CD14-positive monocyte (primary cell): ENCODE results near the gene ZNF69. TPM values are rescaled to one million over a fixed set of nuclear protein-coding genes. Genes with fewer than 3 reads are reported as not detected.
"Not testable (repeated sequence)": the region's sequence is repeated elsewhere in the genome, so short reads cannot be mapped to it uniquely, and the experiment has no call there.

Source experiments
- DNase-seq, 3 donors: peaks; one replicate each; pipeline ENCODE4 v3.0.0-alpha.2; 2011 to 2022
- H2AFZ ChIP-seq: 2 replicates; pipeline ENCODE4 v1.6.0; 2012; ENCODE audit warnings: mild to moderate bottlenecking, low read depth, low read length, inconsistent platforms; ENCODE audit not compliant: insufficient read depth, poor library complexity, severe bottlenecking
- H3K27ac ChIP-seq, 2 donors: 1 replicate in 1 of 2; 2 replicates in 1 of 2; pipeline ENCODE4 v1.5.1; 2012 to 2013; ENCODE audit warnings: low read length in 2 of 2, control low read depth in 1 of 2, inconsistent platforms in 1 of 2, low read depth in 1 of 2, mild to moderate bottlenecking in 1 of 2
- H3K27me3 ChIP-seq, 2 donors: one replicate each; pipeline versions ENCODE4 v1.6.0 to v1.6.1; 2011 to 2013; ENCODE audit warnings: low read length in 2 of 2; ENCODE audit not compliant: control insufficient read depth in 2 of 2, insufficient read depth in 2 of 2
- H3K36me3 ChIP-seq, 2 donors: replicated peaks in 1 of 2; 1 replicate in 1 of 2; 2 replicates in 1 of 2; pipeline versions ENCODE4 v1.5.1 to v1.6.1; 2012 to 2013; ENCODE audit warnings: low read length in 2 of 2, control low read depth in 1 of 2, inconsistent platforms in 1 of 2, mild to moderate bottlenecking in 1 of 2; ENCODE audit not compliant: insufficient read depth in 2 of 2, control insufficient read depth in 1 of 2
- H3K4me1 ChIP-seq, 2 donors: 1 replicate in 1 of 2; 2 replicates in 1 of 2; pipeline versions ENCODE4 v1.5.1 to v1.6.1; 2012 to 2013; ENCODE audit warnings: low read length in 2 of 2, control low read depth in 1 of 2, inconsistent platforms in 1 of 2, mild to moderate bottlenecking in 1 of 2, moderate library complexity in 1 of 2; ENCODE audit not compliant: insufficient read depth in 2 of 2, control insufficient read depth in 1 of 2
- H3K4me2 ChIP-seq: replicated peaks from 2 replicates; pipeline ENCODE3; 2012; ENCODE audit warnings: low read length, moderate library complexity, mild to moderate bottlenecking; ENCODE audit not compliant: poor library complexity, severe bottlenecking; ENCODE audit errors: extremely low read depth
- H3K4me3 ChIP-seq, 3 experiments: fragments of 200-600 bp in 1 of 3; sonication (generic) in 1 of 3; replicated peaks in 1 of 3; 1 replicate in 2 of 3; 2 replicates in 1 of 3; pipeline ENCODE4 v1.5.1; 2011 to 2013; ENCODE audit warnings: low read length in 3 of 3, mild to moderate bottlenecking in 3 of 3, control low read depth in 2 of 3, low read depth in 2 of 3, inconsistent platforms in 1 of 3, moderate library complexity in 1 of 3
- H3K79me2 ChIP-seq: 2 replicates; pipeline ENCODE4 v1.6.0; 2012; ENCODE audit warnings: mild to moderate bottlenecking, control low read depth, inconsistent platforms, low read length, moderate library complexity; ENCODE audit not compliant: insufficient read depth
- H3K9ac ChIP-seq: 2 replicates; pipeline ENCODE4 v1.6.0; 2017; ENCODE audit warnings: low read length, mild to moderate bottlenecking; ENCODE audit not compliant: insufficient read depth, poor library complexity, severe bottlenecking
- H3K9me3 ChIP-seq, 2 donors: replicated peaks in 1 of 2; 1 replicate in 1 of 2; 2 replicates in 1 of 2; pipeline versions ENCODE4 v1.5.1 to v1.6.1; 2012 to 2013; ENCODE audit warnings: low read length in 2 of 2, control low read depth in 1 of 2; ENCODE audit not compliant: control insufficient read depth in 1 of 2, insufficient read depth in 1 of 2
- H4K20me1 ChIP-seq: 2 replicates; pipeline ENCODE4 v1.6.0; 2012; ENCODE audit warnings: mild to moderate bottlenecking, low read length, control low read depth, moderate library complexity; ENCODE audit not compliant: insufficient read depth
- H3K27ac Mint-ChIP-seq, 7 donors: one replicate each; pipeline ENCODE4 v1.8.0; 2020; ENCODE audit warnings: mild to moderate bottlenecking in 7 of 7, mixed read lengths in 7 of 7, moderate library complexity in 6 of 7, inconsistent platforms in 2 of 7
- H3K27me3 Mint-ChIP-seq, 3 donors: one replicate each; pipeline ENCODE4 v1.8.0; 2021 to 2022; ENCODE audit warnings: low read depth in 3 of 3, mild to moderate bottlenecking in 3 of 3, mixed read lengths in 3 of 3, moderate library complexity in 3 of 3, inconsistent platforms in 1 of 3
- H3K36me3 Mint-ChIP-seq, 2 donors: one replicate each; pipeline ENCODE4 v1.8.0; 2020; ENCODE audit warnings: mixed read lengths in 2 of 2, inconsistent platforms in 1 of 2, mild to moderate bottlenecking in 1 of 2
- H3K4me1 Mint-ChIP-seq: one replicate; pipeline ENCODE4 v1.8.0; 2020; ENCODE audit warnings: mild to moderate bottlenecking, mixed read lengths
- H3K4me3 Mint-ChIP-seq, 2 donors: one replicate each; pipeline ENCODE4 v1.8.0; 2020; ENCODE audit warnings: mild to moderate bottlenecking in 2 of 2, mixed read lengths in 2 of 2, moderate library complexity in 1 of 2
- H3K9me3 Mint-ChIP-seq, 7 donors: one replicate each; pipeline ENCODE4 v1.8.0; 2020 to 2022; ENCODE audit warnings: mixed read lengths in 7 of 7, mild to moderate bottlenecking in 6 of 7, moderate library complexity in 6 of 7, inconsistent platforms in 2 of 7
- CTCF ChIP-seq: fragments of 200-600 bp; IDR thresholded peaks from one replicate; pipeline ENCODE4 v1.8.0; 2022; ENCODE audit warnings: antibody characterized with exemption, mild to moderate bottlenecking
- WGBS: methylation state at CpG from one replicate; pipeline ENCODE4 v1.1.5; 2013; ENCODE audit warnings: missing lambda C conversion rate; ENCODE audit not compliant: insufficient coverage; 5-methylcytosine and 5-hydroxymethylcytosine counted together
- intact Hi-C, 2 donors: fragments of 100-400 bp; cut with micrococcal nuclease; formaldehyde crosslinking; loops; one replicate each; pipeline versions ENCODE4 v1.15.0 to v1.15.1; 2023
- polyA plus RNA-seq, 3 donors: library from polyadenylated mRNA; depleted of rRNA in 1 of 3; unstranded in 2 of 3; stranded (reverse) in 1 of 3; fragments of 300-500 nt in 2 of 3; fragments of >200 nt in 1 of 3; fragmentation: Illumina TruSeq in 2 of 3; gene quantifications; 1 replicate in 2 of 3; 2 replicates in 1 of 3; pipeline ENCODE4 v1.2.3, GENCODE V29; 2012 to 2021

ZNF69 gene
- polyA plus RNA-seq, 3 donors = 0.98 to 1.7 (median 1.1) TPM

GRCh38 chr19:11949201-11949600, 61.6 kb downstream of the ZNF69 start:
- Mint-ChIP-seq H3K9me3 (peaks cover 70 to 98% (median 94%) of the 10 kb centered on the region in 7 donors), H3K27me3 (peaks cover 0 to 1% (median 0%) of the 10 kb centered on the region in 3 donors), H3K4me3 (no peak overlapping the region), H3K4me1 (no peaks in the 10 kb centered on the region), H3K36me3 (peaks cover 57 to 76% of the 10 kb centered on the region in 2 donors), H3K27ac (no peak overlapping the region)
- Histone ChIP-seq H3K27me3 (no peaks in the 10 kb centered on the region), H4K20me1 (no peaks in the 10 kb centered on the region), H3K4me2 (no peak overlapping the region), H3K27ac (no peak overlapping the region), H3K9ac (no peak overlapping the region), H3K4me1 (no peaks in the 10 kb centered on the region), H3K79me2 (peaks cover 25% of the 10 kb centered on the region), H3K36me3 (peaks cover 46 to 84% of the 10 kb centered on the region in 2 donors), H3K4me3 (peak overlapping the region in 1 of 3 experiments; percentile 64), H2AFZ (no peak overlapping the region), H3K9me3 (peaks cover 81 to 100% of the 10 kb centered on the region in 2 donors)
- WGBS = 100% methylated on average over 1 of the region's 4 CpGs
- no peak for TF ChIP-seq CTCF
- intact Hi-C loops = no loop called here
- no peak for DNase-seq

GRCh38 chr19:11949614-11950080, 62.1 kb downstream of the ZNF69 start:
- Histone ChIP-seq H3K79me2 (peaks cover 21% of the 10 kb centered on the region), H3K4me3 (peak overlapping the region in 1 of 3 experiments; percentile 64), H3K9me3 (peaks cover 81 to 100% of the 10 kb centered on the region in 2 donors), H3K36me3 (peaks cover 46 to 80% of the 10 kb centered on the region in 2 donors)
- H3K27ac ChIP-seq, H3K4me1 ChIP-seq, H3K4me3 Mint-ChIP-seq, H3K9ac ChIP-seq, H2AFZ ChIP-seq, H4K20me1 ChIP-seq, H3K27me3 ChIP-seq, DNase-seq, H3K27ac Mint-ChIP-seq, H3K27me3 Mint-ChIP-seq, H3K4me2 ChIP-seq, H3K4me1 Mint-ChIP-seq, intact Hi-C loops: not testable (repeated sequence)
- H3K9me3 Mint-ChIP-seq = peaks cover 66 to 98% (median 94%) of the 10 kb centered on the region in 7 donors
- 100% methylated on average over 2 of the region's 4 CpGs for WGBS
- H3K36me3 Mint-ChIP-seq = peaks cover 53 to 72% of the 10 kb centered on the region in 2 donors
